Skeletal muscle cell (primary cell): ENCODE measurements around the gene CDA.

Experiments used
- DNase-seq: peaks from one replicate; pipeline ENCODE4 v3.0.0-alpha.2; 2010; ENCODE audit warnings: low read depth
- H3K4me3 ChIP-seq: 2 replicates; pipeline ENCODE4 v1.5.1; 2011; ENCODE audit warnings: low read depth, mild to moderate bottlenecking, control low read depth, low read length, moderate library complexity

CDA gene

GRCh38 chr1:20588634-20589225 is at the start of gene CDA:
Gene CDA (plus strand): TSS chr1:20589097. CDS start chr1:20589130, 33 bp downstream.
- no peak for DNase-seq
- peak within 1 kb of the TSS; percentile 12 for H3K4me3 ChIP-seq

GRCh38 chr1:20540281-20540680 is 48.6 kb upstream of the CDA start:
- no peak for DNase-seq
- no peak overlapping the region for H3K4me3 ChIP-seq

- no peak for DNase-seq
- no peak overlapping the region for H3K4me3 ChIP-seq
Observed at GRCh38 chr1:20546637-20547036, 42.3 kb upstream of the CDA start.

- no peak for DNase-seq
- no peak overlapping the region for H3K4me3 ChIP-seq
Observed at GRCh38 chr1:20551161-20551560, 37.7 kb upstream of the CDA start.

- DNase-seq, result no peak
- peak within 1 kb of the TSS; percentile 38 for H3K4me3 ChIP-seq
Observed at GRCh38 chr1:20551945-20552727, 36.8 kb upstream of the CDA start, which contains the start of gene FAM43B. Gene FAM43B (plus strand): TSS chr1:20552573. CDS start chr1:20552974, 401 bp downstream.

GRCh38 chr1:20552728-20553445 is 36.0 kb upstream of the CDA start:
- DNase-seq, result no peak
- H3K4me3 ChIP-seq, result peak overlapping the region; percentile 38

- no peak overlapping the region for H3K4me3 ChIP-seq
- no peak for DNase-seq
Observed at GRCh38 chr1:20555025-20555757, 33.7 kb upstream of the CDA start.

GRCh38 chr1:20555758-20556120 is 33.2 kb upstream of the CDA start:
- no peak overlapping the region for H3K4me3 ChIP-seq
- DNase-seq, result no peak

- no peak overlapping the region for H3K4me3 ChIP-seq
- no peak for DNase-seq
Observed at GRCh38 chr1:20558191-20558590, 30.7 kb upstream of the CDA start.

- H3K4me3 ChIP-seq, result no peak overlapping the region
- DNase-seq, result no peak
Observed at GRCh38 chr1:20560966-20561365, 27.9 kb upstream of the CDA start.

GRCh38 chr1:20565234-20565633 is 23.7 kb upstream of the CDA start:
- no peak overlapping the region for H3K4me3 ChIP-seq
- no peak for DNase-seq

- H3K4me3 ChIP-seq, result no peak overlapping the region
- DNase-seq, result no peak
Observed at GRCh38 chr1:20569523-20570098, 19.3 kb upstream of the CDA start.

- no peak overlapping the region for H3K4me3 ChIP-seq
- DNase-seq, result no peak
Observed at GRCh38 chr1:20571427-20571826, 17.5 kb upstream of the CDA start.

- no peak for DNase-seq
Observed at GRCh38 chr1:20573987-20574386, 14.9 kb upstream of the CDA start.

GRCh38 chr1:20574686-20575540 is 14.0 kb upstream of the CDA start:
- DNase-seq, result no peak
- no peak overlapping the region for H3K4me3 ChIP-seq

More at GRCh38 chr1:20573987-20574386, 14.9 kb upstream of the CDA start:
- no peak overlapping the region for H3K4me3 ChIP-seq

GRCh38 chr1:20575541-20576336 is 13.2 kb upstream of the CDA start:
- DNase-seq, result no peak
- H3K4me3 ChIP-seq, result no peak overlapping the region

GRCh38 chr1:20578062-20578461 is 10.8 kb upstream of the CDA start:
- H3K4me3 ChIP-seq, result no peak overlapping the region

More at GRCh38 chr1:20578062-20578461, 10.8 kb upstream of the CDA start:
- DNase-seq, result no peak
